HFFc6 (cell line): Measurements from ENCODE around the gene RND3. TPM values are rescaled to one million over a fixed set of nuclear protein-coding genes. Genes with fewer than 3 reads are reported as not detected.

Source experiments
- DNase-seq: peaks from one replicate; pipeline ENCODE4 v3.0.0-alpha.2; 2018
- H3K27ac Mint-ChIP-seq: 2 replicates; pipeline ENCODE4 v1.8.0; 2020; ENCODE audit warnings: mild to moderate bottlenecking, mixed read lengths
- H3K27me3 Mint-ChIP-seq: 2 replicates; pipeline ENCODE4 v1.8.0; 2021; ENCODE audit warnings: mild to moderate bottlenecking, moderate library complexity, mixed read lengths; ENCODE audit not compliant: insufficient read depth
- H3K36me3 Mint-ChIP-seq: 2 replicates; pipeline ENCODE4 v1.8.0; 2021; ENCODE audit warnings: low read depth, mixed read lengths
- H3K4me1 Mint-ChIP-seq: 2 replicates; pipeline ENCODE4 v1.8.0; 2020; ENCODE audit warnings: low read depth, mixed read lengths
- H3K4me3 Mint-ChIP-seq: 2 replicates; pipeline ENCODE4 v1.8.0; 2020; ENCODE audit warnings: mild to moderate bottlenecking, moderate library complexity, mixed read lengths
- H3K9me3 Mint-ChIP-seq: 2 replicates; pipeline ENCODE4 v1.8.0; 2020; ENCODE audit warnings: mild to moderate bottlenecking, mixed read lengths
- total RNA-seq, 6 experiments: library from RNA; stranded (reverse); fragmentation: NEBNext Ultra II Directional; extraction: Animal tissue kit (Norgen Biotek cat#: 25700); gene quantifications; 2 replicates in 1 of 6; 3 replicates in 5 of 6; pipeline ENCODE4 v1.2.3, GENCODE V29; 2021
- TF ChIP-seq, protein P1 (sequence below): fragments of 200-600 bp; sonication (generic); IDR thresholded peaks from 2 replicates; pipeline ENCODE4 v1.5.0; 2021; ENCODE audit warnings: antibody characterized with exemption, mild to moderate bottlenecking

RND3 gene
- total RNA-seq, 6 experiments from 2014 or later, result 365 to 525 (median 438) TPM

- Mint-ChIP-seq H3K4me3 (no peak overlapping the region), H3K27ac (no peak overlapping the region), H3K27me3 (no peaks in the 10 kb centered on the region; the same call in none of the 2 replicates), H3K9me3 (no peaks in the 10 kb centered on the region), H3K4me1 (no peaks in the 10 kb centered on the region), H3K36me3 (no peaks in the 10 kb centered on the region)
- no peak for DNase-seq
- TF ChIP-seq, protein P1, sequence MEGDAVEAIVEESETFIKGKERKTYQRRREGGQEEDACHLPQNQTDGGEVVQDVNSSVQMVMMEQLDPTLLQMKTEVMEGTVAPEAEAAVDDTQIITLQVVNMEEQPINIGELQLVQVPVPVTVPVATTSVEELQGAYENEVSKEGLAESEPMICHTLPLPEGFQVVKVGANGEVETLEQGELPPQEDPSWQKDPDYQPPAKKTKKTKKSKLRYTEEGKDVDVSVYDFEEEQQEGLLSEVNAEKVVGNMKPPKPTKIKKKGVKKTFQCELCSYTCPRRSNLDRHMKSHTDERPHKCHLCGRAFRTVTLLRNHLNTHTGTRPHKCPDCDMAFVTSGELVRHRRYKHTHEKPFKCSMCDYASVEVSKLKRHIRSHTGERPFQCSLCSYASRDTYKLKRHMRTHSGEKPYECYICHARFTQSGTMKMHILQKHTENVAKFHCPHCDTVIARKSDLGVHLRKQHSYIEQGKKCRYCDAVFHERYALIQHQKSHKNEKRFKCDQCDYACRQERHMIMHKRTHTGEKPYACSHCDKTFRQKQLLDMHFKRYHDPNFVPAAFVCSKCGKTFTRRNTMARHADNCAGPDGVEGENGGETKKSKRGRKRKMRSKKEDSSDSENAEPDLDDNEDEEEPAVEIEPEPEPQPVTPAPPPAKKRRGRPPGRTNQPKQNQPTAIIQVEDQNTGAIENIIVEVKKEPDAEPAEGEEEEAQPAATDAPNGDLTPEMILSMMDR, result no peak
Measured at GRCh38 chr2:150427298-150427697, 60.2 kb downstream of the RND3 start.

DNA sequence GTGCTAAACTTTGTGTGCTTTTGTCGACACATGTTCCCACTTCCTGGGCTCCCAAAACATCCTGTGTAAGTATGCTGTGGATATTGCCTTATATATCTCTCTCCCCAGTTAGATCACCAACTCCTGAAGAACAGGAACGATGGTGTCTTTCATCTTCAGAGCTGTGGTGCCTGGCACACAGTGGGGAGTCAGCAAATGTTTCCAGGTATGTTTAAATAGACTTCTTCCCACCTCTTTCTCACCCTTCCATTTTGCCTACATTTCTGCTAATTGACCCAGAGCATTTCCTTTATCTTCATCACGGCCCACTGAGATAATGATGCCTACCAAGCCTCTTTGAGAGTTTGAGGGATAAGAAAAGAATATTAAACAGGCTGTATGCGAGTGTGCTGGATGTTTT lies 60.7 kb downstream of the RND3 start:
- Mint-ChIP-seq H3K36me3 (no peaks in the 10 kb centered on the region), H3K9me3 (no peaks in the 10 kb centered on the region), H3K4me3 (no peak overlapping the region), H3K27ac (no peak overlapping the region), H3K4me1 (no peaks in the 10 kb centered on the region), H3K27me3 (no peaks in the 10 kb centered on the region; the same call in none of the 2 replicates)
- TF ChIP-seq, protein P1, result no peak
- no peak for DNase-seq

GRCh38 chr2:150426315-150426714 lies 61.2 kb downstream of the RND3 start:
- TF ChIP-seq, protein P1, result no peak
- Mint-ChIP-seq H3K4me3 (no peak overlapping the region), H3K27me3 (no peaks in the 10 kb centered on the region; the same call in none of the 2 replicates), H3K9me3 (no peaks in the 10 kb centered on the region), H3K36me3 (no peaks in the 10 kb centered on the region), H3K4me1 (no peaks in the 10 kb centered on the region), H3K27ac (no peak overlapping the region)
- no peak for DNase-seq

DNA sequence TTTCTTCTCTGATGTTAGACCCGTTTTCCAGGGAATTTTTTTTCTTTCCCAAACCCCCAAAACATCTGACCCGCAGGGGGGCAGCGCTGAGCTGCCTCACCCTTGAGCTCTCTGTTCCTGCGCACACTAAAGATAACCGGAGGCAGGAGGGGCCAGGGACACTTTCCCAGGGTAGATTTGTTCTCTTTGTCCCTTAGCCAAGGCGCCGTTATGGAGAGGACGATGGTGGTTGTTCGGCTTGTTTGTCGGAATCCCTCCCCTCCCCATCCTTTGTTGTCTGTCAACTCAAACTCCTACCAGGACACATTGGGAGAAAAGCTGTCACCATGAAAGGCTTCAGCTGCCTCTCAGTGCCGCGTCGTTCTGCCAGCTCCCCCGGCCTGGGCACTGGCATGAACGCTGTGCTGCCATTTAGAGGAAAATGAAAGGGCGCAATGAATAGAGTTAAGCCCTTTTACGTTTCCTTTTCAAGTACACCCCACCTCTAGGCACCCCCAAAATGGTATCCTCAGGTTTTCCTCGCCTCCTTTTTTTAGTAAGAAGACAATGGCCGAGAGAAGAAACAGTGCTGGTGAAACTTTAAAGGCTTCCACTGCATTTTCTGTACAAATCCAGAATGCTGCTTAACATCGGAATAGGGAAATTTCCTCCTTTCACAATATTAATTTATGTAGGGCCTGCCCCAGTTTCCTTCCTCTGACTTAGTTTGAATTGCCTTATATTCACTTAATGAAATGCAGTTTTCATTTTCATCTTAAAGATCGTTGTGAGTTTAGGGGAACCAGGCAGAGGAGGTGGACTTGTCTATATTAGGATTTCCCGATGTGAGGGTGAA lies 62.1 kb downstream of the RND3 start:
- no peak for DNase-seq

GRCh38 chr2:150424406-150424805 lies 63.1 kb downstream of the RND3 start:
- Mint-ChIP-seq H3K9me3 (no peaks in the 10 kb centered on the region), H3K4me1 (no peaks in the 10 kb centered on the region), H3K36me3 (no peaks in the 10 kb centered on the region), H3K27ac (no peak overlapping the region), H3K27me3 (no peaks in the 10 kb centered on the region; the same call in none of the 2 replicates), H3K4me3 (no peak overlapping the region)
- TF ChIP-seq, protein P1, result no peak
- no peak for DNase-seq

More for the DNA sequence above, 62.1 kb downstream of the RND3 start:
- Mint-ChIP-seq H3K9me3 (no peaks in the 10 kb centered on the region), H3K27me3 (no peaks in the 10 kb centered on the region; the same call in none of the 2 replicates), H3K4me1 (no peaks in the 10 kb centered on the region), H3K27ac (no peak overlapping the region), H3K36me3 (no peaks in the 10 kb centered on the region), H3K4me3 (no peak overlapping the region)
- TF ChIP-seq, protein P1, result peak; percentile 42; the same call in 1 of the 2 replicates
